Neural cell (in vitro differentiated cells): ENCODE measurements around the gene GSDMA.

ENCODE experiments used
- EP300 ChIP-seq: fragments of 450-650 bp; conservative IDR thresholded peaks from 2 replicates; pipeline ENCODE4 v1.6.1; 2014; ENCODE audit warnings: antibody characterized with exemption, mild to moderate bottlenecking, moderate library complexity; ENCODE audit not compliant: poor library complexity, severe bottlenecking
- EZH2 ChIP-seq: fragments of 200-600, 300-800 bp; shearing (Covaris generic), sonication (generic); IDR thresholded peaks from 2 replicates; pipeline ENCODE4 v1.6.1; 2014; ENCODE audit warnings: antibody characterized with exemption, low read length, borderline replicate concordance, mild to moderate bottlenecking; ENCODE audit not compliant: insufficient read depth, poor library complexity, severe bottlenecking
- POLR2AphosphoS5 ChIP-seq: IDR thresholded peaks from 2 replicates; pipeline ENCODE4 v1.6.1; 2012
- SMC3 ChIP-seq: fragments of 450-650 bp; conservative IDR thresholded peaks from 2 replicates; pipeline ENCODE4 v1.6.1; 2014; ENCODE audit warnings: antibody characterized with exemption, mild to moderate bottlenecking, moderate library complexity; ENCODE audit not compliant: poor library complexity
- TAF1 ChIP-seq: IDR thresholded peaks from 2 replicates; pipeline ENCODE4 v1.6.1; 2012; ENCODE audit warnings: low read depth
- TF ChIP-seq, protein P1 (sequence below): fragments of 450-650 bp; IDR thresholded peaks from 2 replicates; pipeline ENCODE4 v1.5.1; 2014; ENCODE audit warnings: antibody characterized with exemption, mild to moderate bottlenecking, moderate library complexity; ENCODE audit not compliant: poor library complexity, severe bottlenecking
- TF ChIP-seq, protein P2 (sequence below): IDR thresholded peaks from 2 replicates; pipeline ENCODE4 v1.6.1; 2012; ENCODE audit warnings: borderline replicate concordance

DNA sequence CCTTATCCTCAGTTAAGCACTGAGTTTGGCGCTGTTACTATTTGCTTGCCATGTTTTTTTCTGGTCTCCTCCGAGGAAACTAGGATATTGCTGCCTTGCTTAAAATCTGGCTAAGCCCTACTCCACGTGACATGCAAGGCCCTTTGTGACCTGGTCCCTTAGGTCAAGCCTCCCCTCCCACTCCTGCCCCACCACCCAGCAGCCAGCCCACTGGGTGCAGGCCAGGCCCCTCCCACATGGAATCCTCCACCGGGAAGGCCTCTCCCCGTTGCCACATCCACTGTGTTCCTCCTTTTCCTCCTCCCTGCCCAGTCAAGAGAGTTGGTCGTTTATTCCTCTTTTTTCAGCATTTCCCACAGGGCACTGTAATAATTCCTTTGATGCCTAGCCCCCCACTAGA lies 34.0 kb downstream of the GSDMA start:
- TF ChIP-seq SMC3, result no peak
- TF ChIP-seq, protein P1, sequence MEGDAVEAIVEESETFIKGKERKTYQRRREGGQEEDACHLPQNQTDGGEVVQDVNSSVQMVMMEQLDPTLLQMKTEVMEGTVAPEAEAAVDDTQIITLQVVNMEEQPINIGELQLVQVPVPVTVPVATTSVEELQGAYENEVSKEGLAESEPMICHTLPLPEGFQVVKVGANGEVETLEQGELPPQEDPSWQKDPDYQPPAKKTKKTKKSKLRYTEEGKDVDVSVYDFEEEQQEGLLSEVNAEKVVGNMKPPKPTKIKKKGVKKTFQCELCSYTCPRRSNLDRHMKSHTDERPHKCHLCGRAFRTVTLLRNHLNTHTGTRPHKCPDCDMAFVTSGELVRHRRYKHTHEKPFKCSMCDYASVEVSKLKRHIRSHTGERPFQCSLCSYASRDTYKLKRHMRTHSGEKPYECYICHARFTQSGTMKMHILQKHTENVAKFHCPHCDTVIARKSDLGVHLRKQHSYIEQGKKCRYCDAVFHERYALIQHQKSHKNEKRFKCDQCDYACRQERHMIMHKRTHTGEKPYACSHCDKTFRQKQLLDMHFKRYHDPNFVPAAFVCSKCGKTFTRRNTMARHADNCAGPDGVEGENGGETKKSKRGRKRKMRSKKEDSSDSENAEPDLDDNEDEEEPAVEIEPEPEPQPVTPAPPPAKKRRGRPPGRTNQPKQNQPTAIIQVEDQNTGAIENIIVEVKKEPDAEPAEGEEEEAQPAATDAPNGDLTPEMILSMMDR, result no peak
- TF ChIP-seq POLR2AphosphoS5, result no peak
- TF ChIP-seq EZH2, result no peak
- TF ChIP-seq EP300, result no peak
- TF ChIP-seq TAF1, result no peak
- TF ChIP-seq, protein P2, sequence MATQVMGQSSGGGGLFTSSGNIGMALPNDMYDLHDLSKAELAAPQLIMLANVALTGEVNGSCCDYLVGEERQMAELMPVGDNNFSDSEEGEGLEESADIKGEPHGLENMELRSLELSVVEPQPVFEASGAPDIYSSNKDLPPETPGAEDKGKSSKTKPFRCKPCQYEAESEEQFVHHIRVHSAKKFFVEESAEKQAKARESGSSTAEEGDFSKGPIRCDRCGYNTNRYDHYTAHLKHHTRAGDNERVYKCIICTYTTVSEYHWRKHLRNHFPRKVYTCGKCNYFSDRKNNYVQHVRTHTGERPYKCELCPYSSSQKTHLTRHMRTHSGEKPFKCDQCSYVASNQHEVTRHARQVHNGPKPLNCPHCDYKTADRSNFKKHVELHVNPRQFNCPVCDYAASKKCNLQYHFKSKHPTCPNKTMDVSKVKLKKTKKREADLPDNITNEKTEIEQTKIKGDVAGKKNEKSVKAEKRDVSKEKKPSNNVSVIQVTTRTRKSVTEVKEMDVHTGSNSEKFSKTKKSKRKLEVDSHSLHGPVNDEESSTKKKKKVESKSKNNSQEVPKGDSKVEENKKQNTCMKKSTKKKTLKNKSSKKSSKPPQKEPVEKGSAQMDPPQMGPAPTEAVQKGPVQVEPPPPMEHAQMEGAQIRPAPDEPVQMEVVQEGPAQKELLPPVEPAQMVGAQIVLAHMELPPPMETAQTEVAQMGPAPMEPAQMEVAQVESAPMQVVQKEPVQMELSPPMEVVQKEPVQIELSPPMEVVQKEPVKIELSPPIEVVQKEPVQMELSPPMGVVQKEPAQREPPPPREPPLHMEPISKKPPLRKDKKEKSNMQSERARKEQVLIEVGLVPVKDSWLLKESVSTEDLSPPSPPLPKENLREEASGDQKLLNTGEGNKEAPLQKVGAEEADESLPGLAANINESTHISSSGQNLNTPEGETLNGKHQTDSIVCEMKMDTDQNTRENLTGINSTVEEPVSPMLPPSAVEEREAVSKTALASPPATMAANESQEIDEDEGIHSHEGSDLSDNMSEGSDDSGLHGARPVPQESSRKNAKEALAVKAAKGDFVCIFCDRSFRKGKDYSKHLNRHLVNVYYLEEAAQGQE, result no peak
